ENCODE measurements around the gene FBF1. TPM values are rescaled to one million over a fixed set of nuclear protein-coding genes. Genes with fewer than 3 reads are reported as not detected.
A peak's percentile ranks its signal among the peaks of the same experiment; 100 is the strongest.

The FBF1 gene
- total and polyA plus RNA-seq, 9 of the 15 experiments (the other 6 are each of a cell fraction or from before 2014, with no cell fraction given), result 0.46 to 14.9 (median 7.5) TPM

DNA sequence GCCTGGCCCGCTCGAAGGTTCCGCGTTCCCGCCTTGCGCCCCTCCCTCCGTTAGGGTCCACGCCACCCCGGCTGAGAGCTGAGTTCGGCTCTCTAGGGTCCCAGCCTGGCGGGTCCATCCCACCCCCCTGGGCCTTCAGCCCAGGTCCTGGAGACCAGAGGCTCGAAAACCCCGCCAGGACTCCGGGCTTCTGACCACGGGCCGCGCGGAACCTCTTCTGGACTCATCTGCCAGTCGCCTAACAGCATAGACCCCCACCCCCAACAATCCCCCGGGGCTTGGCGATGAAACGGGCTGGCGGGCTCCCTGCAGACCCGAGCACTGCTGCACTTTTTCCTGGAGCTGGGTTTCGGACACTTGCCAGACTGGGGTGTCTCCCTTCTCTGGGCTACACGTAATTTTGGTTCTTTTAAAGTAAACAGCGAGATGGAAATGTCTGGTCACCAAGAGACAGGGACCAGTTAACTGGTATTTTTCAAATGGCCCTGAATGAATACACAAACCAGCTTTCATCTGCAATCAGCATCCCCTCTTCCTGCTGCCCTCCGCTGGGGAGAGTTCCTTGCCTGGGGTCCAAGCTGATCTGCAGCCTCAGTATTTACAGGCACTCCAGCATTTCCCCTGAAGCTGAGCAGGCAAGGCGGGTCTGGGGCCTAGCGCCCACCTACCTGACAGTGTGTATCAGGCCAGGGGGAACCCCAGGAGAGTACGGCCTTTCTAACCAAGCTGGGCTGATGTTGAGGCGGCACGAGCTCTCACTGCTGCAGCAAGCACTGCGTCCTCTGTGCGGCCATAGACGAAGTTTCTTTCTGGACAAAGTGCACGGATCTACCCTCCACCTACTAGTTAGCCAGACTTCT is 43.5 kb downstream of the FBF1 start (continued):
- 0 out of 2 replicates have a peak, but pooled peaks have one; percentile 30 for TF ChIP-seq SRSF1 (IDR thresholded peaks at IDR 0.05; ENCODE audit: low read depth, low read length)
- no peak for TF ChIP-seq ATF7 (IDR thresholded peaks at IDR 0.05)
- TF ChIP-seq POLR2AphosphoS5 (IDR thresholded peaks at IDR 0.05; ENCODE audit: control insufficient read depth, insufficient read depth, low read depth, low read length), result peak; percentile 13; the same call in 1 of the 2 replicates
- no peak for TF ChIP-seq ZNF584 (CRISPR knock-in tag; IDR thresholded peaks at IDR 0.05; ENCODE audit: low read depth)
- no peak for TF ChIP-seq CSDE1 (IDR thresholded peaks at IDR 0.05)
- no peak for TF ChIP-seq PHTF2 (CRISPR knock-in tag; IDR thresholded peaks at IDR 0.05)
- no peak for TF ChIP-seq EP400 (IDR thresholded peaks at IDR 0.05)
- no peak for TF ChIP-seq ZMIZ1 (IDR thresholded peaks at IDR 0.05; ENCODE audit: low read depth in 2 of 2, low read length in 2 of 2)
- no peak for TF ChIP-seq CEBPB (tag; IDR thresholded peaks at IDR 0.05)
- TF ChIP-seq STAT5A (IDR thresholded peaks at IDR 0.05; ENCODE audit: borderline replicate concordance, low read length), result no peak
- TF ChIP-seq ZNF445 (CRISPR knock-in tag; IDR thresholded peaks at IDR 0.05; ENCODE audit: low read depth), result no peak
- TF ChIP-seq PRDM10 (IDR thresholded peaks at IDR 0.05; ENCODE audit: partially characterized antibody), result no peak
- TF ChIP-seq ZBTB1 (CRISPR knock-in tag; IDR thresholded peaks at IDR 0.05; ENCODE audit: borderline replicate concordance, low read depth), result no peak
- TF ChIP-seq ZNF41 (CRISPR knock-in tag; conservative IDR thresholded peaks at IDR 0.05), result no peak
- TF ChIP-seq CHD2 (IDR thresholded peaks at IDR 0.05; ENCODE audit: low read depth, low read length), result no peak
- no peak for TF ChIP-seq CREB1 (IDR thresholded peaks at IDR 0.05)
- no peak for TF ChIP-seq CREB1 (CRISPR knock-in tag; IDR thresholded peaks at IDR 0.05)
- no peak for TF ChIP-seq PHB2 (IDR thresholded peaks at IDR 0.05; ENCODE audit: low read depth)
- TF ChIP-seq, protein P1, sequence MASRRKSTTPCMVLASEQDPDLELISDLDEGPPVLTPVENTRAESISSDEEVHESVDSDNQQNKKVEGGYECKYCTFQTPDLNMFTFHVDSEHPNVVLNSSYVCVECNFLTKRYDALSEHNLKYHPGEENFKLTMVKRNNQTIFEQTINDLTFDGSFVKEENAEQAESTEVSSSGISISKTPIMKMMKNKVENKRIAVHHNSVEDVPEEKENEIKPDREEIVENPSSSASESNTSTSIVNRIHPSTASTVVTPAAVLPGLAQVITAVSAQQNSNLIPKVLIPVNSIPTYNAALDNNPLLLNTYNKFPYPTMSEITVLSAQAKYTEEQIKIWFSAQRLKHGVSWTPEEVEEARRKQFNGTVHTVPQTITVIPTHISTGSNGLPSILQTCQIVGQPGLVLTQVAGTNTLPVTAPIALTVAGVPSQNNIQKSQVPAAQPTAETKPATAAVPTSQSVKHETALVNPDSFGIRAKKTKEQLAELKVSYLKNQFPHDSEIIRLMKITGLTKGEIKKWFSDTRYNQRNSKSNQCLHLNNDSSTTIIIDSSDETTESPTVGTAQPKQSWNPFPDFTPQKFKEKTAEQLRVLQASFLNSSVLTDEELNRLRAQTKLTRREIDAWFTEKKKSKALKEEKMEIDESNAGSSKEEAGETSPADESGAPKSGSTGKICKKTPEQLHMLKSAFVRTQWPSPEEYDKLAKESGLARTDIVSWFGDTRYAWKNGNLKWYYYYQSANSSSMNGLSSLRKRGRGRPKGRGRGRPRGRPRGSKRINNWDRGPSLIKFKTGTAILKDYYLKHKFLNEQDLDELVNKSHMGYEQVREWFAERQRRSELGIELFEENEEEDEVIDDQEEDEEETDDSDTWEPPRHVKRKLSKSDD (conservative IDR thresholded peaks at IDR 0.05; ENCODE audit: low read length), result no peak
